Pons (tissue), 1 donor: ENCODE results near the gene IMMP2L.

Source experiments
- DNase-seq: peaks from one replicate; pipeline ENCODE4 v3.0.0-alpha.2; 2016; ENCODE audit warnings: low spot score

IMMP2L gene

DNA sequence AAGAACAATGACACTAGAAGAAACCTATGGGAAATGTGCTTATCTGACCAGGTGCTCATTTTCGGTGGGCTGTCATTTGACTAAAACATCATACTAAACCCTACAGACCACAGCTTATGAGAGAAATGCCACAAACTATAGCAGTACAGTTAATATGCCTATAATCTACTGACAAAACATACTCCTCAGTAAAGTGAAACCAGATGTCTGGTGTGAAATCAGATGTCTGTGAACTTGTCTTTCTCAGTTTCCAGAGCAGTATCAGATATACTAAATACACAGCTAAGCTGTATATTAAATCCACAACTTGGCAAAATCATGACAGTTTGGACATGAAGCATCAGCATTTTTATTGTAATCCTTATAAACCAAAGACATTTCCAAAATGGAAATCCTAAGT lies 3.3 kb downstream of the IMMP2L start:
- DNase-seq = no peak

DNA sequence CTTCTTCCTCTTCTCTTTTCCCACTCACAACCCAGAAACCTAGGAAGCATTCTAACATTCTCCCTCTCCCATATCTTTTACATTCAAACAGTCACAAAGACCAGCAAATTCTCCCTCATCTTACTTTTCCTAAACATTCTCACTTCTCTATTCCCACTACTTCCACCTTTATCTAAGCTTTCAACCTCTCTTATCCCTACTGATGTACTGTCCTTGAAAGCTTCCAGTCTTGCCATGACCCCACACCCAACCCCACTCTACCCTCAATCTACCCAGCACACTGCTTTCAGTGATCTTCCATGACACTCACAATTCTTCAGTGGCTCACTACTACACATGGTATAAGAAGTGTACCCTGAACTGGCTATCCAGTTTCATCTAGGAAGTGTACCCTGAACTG lies 5.3 kb downstream of the IMMP2L start:
- DNase-seq = no peak

DNA sequence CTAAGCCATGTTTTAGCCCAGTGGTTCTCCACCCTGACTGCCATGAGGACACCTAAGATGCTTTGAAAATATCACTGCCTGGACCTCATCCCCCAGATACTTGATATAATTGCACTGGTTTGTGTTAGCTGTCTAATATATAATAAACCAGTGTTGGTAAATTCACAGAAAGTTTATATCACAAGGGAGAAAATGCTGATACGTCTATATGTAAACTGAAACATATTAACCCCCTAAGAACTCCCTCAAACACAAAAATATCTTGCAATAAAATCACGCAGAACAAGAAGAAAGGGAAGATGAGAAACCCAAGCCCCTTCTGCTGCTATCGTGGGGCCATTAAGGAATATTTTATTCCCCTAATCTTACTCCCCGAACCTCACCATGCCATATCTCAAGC lies 8.2 kb downstream of the IMMP2L start:
- no peak for DNase-seq

DNA sequence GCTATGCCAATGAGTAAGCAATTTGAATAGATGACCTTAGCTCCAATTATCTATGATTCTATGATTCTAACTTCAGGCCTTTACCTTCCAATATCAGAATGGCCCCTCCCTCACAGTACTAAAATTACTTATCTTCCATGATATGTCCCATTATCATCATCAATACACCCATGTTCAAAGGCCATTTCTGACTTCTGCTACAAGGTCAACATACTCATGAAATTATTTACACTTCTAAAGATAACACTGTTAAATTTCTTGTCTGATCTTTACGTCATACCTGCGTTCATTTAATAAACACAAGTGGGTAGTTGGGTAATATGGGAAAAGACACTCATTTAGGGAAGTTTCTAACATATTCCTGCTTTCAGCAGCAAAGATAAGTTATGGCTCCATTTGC lies 21.2 kb downstream of the IMMP2L start:
- DNase-seq = no peak

DNA sequence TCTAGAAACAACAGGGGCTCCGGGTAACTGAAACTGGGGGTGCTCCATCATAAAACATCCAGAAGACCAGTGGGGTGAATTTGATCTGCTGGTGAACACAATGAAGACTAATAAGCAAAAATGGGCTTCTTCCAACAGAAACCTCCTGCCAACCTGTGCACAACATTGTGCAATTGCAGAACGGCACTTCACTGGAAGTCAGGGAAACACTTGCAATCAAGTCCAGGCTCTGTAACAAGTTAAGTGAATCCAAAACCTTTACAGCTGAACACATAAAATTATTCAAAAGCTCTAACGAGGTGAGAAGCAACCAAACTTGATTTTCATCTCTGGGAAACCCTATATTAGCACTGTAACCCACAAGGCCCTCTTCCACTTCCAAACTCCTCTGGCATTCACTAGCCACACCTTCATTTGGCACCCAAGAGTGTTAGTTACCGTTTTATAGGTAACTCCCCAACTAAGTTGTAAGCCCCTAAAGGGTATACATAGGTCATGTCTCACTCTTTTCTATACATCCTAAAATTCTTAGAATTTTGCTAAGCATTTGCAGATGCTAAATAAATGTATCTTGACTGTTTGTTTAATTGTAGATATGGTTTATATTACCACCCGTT lies 22.0 kb downstream of the IMMP2L start:
- no peak for DNase-seq

DNA sequence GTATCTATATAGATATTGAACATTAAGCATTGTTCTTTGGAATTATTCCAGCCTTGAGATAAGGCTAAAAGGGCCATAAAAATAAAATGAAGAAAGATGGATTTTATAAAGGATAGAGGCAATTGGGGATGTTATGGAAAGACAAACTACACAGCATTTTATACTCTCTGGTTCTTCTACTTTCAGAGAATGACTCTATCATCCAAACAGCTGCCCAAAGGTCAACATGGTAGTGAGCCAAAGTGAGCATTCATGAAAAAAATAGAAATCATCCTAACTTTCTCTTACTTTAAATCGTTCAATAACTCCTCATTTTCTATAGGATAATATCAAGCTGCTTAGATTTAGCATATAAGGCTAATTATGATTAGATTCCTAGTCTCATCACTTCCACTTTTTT lies 25.2 kb downstream of the IMMP2L start:
- DNase-seq = no peak

DNA sequence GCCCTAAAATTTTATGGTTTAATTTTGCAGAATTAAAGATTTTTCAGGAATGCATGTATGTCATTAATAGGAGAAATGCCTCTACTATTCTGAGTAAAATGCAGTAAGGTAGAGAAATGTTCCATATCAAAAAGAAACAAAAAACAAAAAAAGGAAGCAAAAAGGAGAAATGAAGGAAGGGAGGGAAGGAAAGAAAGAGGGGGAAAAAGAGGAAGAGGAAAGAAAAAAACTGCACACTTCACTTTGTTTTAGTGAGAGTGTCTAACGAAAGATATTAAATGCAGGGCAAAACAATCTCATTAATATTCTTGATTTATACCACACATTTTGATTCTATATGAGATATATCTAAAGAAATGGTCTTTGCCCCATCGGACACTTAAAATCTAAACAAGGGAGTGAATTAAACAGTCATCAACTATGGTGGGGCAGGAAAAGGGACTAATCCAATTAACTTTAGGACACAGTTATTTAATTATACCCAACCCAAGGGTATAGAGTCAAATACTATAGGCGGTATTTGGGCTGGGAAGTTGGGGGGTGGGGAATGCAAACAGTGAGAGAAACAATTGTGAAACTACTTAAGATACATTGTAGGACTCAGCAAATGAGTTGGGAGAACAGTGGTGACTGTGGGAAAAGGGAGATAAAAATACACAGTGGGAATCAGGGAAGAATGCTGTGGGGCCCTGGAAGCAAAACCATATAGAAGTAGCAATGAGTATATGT lies 27.0 kb downstream of the IMMP2L start:
- no peak for DNase-seq

DNA sequence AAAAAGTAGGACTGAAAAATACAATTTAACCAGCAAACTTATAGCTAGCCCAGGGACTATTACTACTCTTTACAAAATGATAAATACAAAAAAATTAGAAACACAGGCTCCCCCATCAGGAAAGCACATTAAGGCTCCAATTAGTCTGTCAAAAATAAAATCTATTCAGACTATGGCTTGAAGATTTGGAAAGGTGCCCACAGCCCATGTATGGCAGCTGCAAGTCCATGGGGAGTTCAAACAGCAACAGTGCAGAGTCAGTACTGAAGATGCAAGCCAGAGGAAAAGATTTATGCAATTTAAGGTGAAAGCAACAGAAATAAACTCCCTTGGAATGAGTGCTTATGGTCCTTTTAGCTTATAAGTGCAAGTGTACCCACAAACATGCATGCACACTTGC lies 29.7 kb downstream of the IMMP2L start:
- peak; percentile 21 for DNase-seq

DNA sequence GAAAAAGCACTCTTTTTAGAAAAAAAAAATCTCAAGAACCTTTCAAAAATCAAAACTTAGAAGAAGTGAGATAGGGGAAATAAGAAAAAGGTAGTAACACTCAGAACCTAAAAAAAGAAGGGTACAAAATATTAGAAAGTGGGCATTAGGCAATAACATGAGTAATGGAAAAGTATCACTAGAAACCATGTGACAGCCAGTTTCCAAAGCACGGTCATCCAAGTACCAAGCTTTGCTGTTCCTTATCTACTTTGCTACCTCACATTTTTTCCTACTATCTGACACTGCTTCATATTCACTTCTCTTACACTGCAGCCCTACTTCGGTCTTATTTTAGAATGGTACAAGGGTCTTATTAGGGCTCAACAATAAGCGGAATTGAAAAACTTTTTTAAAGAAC lies 30.3 kb downstream of the IMMP2L start:
- DNase-seq = no peak

DNA sequence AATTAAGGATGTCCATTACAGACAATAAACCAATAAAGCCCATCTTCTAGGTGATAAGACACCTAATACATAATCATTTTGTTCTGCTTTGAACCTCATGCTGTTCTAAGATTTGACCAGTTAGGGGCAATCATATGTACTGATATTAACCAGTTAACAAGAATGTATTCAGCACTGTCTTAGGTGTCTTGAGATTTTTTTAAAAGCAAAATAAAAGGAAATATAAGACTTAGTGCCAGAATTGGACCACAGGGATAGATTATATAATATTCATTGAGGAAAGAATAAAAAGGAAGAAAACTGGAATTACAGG lies 32.0 kb downstream of the IMMP2L start:
- DNase-seq = no peak

DNA sequence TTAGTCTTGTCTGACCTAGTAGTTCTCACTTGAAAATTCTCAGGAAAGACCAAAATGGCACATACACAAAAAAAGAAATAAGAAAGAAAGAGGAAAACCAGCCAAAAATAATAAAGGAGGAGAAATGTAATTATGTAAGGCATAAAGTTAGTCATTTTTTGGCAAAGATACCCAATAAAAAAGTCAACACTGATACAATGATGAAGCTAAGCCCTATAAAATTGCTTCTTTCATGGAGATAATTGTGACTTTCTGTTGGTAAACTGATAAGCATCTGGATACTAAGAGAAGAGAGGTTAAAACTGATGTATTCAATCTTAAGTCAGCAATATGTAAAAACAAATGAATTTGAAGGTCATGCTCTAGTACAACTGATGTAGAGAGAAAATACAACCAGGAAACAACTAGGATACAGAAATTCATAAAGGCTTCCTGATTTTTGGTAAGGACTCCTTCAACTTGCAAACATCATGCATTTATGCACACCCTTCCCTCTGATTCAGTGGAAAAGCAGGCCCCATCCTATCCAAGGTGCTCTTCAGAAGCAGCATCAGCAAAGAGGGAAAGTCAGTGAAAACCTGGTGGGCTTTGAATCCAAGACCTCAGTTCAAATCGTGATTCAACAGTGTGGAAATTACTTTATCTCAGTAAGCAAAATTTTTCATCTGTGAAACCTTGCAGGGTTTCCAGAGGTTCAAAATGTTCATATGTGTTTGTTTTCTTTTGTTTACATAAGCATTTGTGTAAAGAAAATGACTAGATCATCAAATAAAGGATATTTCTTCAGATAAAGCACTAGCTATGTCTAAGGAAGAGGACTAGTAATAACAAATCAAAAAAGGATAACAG lies 32.6 kb downstream of the IMMP2L start:
- no peak for DNase-seq

DNA sequence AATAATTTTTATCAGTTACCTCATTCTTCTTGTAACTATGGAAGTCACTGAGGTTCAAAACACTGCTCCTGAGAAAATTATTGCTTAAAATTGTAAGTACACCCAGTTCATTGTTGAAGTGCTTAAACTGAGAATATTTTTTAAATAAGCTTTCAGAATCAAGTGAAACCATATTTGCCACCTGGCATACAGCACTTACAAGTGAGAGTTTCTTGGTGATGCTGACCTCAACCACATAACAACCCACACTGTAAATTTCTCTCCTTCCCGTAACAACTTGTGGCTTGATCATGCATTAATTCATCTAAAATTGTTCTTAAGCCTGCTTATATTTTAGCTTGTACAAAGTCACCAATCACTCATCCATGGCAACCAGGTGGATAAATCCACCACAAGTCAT lies 34.0 kb downstream of the IMMP2L start:
- DNase-seq = no peak

DNA sequence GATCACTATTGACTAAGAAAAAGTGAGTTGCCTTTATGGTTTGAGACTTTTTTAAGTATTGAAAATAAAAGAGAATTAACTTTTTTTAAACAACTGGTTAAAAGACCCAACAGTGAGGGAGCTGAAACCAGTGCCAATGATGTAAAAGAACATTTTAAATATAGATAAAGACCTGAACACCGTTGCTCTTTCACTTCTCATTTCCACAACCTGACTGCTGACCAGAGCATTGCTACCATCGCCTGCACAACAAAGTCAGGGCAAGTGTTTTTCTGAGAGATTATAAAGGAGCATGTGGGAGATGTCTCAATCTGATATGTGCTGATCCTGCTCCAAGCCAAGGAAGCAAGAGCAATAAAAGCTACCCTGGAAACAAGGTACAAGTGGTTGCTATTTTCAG lies 34.7 kb downstream of the IMMP2L start:
- no peak for DNase-seq

DNA sequence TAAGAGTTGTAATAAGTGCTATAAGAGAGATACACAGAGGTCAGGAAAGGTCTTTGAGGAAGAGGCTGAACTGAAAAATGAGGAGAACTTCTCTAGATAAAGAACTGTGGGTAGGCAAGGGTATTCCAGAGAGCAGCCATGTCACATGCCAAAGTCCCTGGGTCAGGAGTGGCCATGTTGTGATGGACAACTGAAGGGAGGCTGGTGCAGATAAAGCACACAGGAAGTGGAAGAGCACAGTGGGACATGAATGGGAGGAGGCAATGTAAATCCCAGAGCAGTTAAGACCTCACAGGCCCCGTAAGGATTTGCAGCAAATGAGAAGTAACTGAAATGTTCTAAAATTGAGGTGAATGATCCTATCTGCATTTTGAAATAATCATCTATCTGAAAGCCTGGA lies 37.2 kb downstream of the IMMP2L start:
- DNase-seq = no peak

DNA sequence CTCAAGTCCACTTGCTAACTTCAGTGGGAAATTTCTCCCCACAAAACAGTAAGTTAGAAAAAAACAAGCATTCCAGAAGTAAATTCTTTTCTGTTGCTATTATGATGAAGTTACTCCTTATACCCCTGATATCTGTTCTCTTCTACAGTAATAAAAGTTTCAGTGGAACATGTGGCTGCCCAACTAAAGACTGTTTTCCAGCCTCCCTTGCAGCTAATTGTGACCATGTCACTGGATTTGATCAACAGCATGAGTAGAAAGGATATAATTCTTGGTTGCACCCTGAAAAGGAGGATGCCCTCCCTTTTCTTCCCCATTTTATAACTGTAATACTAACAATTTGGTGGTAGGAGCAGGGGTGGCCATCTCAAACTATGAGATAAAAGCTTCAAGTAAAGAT lies 40.6 kb downstream of the IMMP2L start:
- DNase-seq = no peak

DNA sequence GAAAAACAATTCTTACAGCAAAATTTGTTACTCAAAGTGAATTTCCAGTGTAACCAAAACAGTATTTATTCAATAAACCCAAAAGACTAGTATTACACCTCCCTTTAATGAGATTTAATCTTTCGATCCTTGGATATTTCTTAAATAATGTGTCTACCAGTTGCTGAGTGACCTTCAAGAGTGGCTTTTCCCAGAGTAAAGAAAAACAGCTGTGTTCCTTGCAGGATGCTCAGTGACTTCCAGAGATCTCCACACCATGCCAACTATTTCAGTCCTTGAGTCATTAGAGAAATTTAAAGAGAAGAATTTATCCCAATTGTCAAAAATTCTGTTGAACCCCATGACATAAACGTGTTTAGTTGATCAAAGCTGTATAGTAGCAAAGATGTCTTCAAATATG lies 44.0 kb downstream of the IMMP2L start:
- DNase-seq = no peak

DNA sequence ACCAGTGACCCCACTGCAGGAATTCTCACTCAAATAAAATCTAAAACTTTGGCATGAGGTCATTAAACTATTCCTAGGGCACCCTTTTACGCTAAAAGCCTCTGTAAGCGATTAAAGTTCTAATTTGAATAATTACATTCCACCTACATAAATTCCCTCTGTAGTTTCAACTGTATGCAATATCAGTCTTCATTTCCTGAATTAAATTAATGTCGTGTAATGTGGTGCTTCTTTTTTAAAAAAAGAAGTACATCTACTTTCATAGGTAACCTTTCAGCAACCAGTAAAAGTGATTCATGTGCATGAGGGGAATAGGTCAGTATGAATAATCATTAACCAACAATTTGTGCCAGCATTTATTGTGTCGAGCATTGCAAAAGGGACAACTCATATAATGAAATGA lies 44.7 kb downstream of the IMMP2L start:
- DNase-seq = no peak

DNA sequence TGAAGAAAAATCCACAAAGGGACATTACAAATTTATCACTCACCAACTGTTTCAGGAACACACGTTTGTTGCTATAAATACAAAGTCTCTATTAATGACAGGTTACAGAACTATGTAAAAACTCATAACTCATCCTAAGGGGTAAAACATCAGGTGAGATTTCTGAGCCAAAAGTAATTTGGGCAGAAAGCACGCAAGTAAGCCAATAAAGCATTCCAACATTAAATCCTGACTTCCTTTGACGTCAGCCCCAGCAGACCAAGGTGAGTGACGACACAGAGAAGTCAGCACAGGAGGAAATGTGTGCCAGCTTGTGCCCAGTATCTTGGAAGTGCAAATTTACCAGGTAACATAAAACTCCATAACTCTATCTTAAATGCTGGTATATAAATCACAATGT lies 45.7 kb downstream of the IMMP2L start:
- DNase-seq = no peak

DNA sequence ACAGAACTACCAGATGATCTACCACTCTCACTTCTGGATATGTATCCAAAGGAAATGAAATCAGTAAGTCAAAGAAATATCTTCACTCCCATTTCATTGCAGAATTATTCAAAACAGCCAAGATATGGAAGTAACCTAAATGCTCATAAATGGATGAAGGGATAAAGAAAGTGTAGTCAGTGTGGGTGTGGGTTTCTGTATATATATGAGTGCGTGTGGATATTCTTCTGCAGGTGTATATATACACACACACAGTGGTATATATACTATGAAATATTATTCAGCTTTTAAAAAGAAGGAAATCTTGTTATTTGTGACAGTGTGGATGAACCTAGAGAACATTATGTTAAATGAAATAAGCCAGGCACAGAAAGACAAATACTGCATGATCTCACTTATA lies 48.7 kb downstream of the IMMP2L start:
- DNase-seq = no peak

DNA sequence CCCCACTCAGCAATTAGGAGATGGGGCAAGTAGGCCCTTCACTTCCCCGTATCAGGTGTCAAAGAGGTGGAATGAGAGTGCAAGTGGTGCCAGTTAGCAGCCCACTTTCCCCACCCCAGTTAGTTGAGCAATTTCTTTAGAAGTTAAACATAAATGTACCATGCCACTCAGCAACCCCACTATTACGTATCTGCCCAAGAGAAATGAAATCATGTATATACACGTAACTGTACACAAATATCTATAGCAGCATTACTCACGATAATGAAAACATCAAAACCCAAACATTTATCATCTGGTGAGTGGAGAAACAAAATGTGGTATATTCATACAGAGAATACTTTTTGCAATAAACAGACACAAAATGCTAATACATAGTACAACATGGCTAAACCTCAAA lies 50.4 kb downstream of the IMMP2L start:
- DNase-seq = no peak

DNA sequence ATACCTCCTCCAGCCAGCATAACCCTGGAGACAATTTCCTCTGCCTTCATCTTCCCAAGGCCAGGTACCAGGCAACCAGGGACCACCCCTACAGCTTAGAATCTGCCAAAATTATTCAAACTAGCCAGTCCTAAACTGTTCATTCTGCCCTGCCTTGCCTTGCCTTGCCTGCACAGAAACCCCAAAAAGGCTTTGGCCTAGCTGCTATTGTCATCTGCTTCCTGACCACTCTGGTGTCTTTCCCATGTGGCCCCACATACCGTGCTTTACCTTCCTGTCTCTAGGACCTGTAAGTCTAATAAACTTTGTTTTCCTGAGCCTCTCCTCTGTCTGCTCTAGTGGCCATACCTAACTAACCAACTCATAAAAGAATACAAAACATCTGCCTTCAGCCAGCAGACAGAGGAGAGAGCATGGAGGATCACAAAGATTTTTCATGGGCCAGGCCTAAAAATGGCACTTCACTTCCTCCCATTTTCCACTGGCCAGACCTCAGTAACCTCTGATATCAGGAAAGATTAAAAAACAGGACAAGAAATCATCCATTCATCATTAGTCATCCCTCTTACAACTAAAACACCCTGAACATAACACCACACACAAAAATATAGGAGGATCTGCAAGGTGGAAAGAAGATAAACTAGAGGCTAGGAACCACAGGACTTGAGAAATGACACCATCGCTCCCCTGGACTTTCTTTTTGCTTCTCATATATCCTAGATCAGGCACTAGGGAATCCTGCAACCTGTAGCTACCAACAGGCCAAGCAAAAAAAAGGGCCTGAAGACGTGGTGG lies 51.5 kb downstream of the IMMP2L start:
- DNase-seq = no peak

DNA sequence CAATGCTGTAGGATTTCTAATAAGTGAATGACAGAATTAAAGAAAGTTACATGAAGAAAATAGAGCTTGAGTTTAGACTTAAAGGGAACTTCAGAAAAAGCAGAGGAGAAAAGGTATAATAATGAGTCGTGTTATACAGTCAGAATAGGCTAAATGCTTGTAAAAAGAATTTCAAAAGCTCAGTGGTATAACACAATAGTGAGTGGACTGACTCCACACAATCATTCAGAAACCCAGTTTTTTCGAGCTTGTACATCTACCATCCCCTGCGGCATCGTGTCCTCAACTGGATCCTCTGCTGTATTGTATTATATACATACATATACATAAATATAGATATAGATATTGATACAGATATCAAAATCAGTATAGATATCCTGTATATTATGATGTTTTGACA lies 52.2 kb downstream of the IMMP2L start:
- no peak for DNase-seq

DNA sequence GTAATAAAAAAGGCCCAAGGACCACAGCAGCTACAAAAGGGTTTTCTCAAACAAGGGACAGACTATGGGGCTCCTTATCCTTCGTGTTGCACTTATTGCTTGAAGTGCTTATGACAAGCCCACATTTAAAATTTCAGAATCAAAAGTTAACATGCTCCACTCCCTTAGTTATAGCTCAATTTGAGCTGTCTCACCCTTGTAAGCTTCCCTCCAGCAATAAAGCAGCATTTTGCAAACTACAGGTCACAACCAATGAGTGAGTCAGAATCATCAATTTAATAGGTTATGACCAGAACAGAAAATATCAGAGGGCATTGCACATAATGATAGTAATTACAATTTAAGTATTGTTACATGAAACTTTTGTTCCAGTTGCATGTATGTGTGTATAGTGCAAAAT lies 53.0 kb downstream of the IMMP2L start:
- no peak for DNase-seq
